ENCODE measurements around the gene AWAT1. TPM values are rescaled to one million over a fixed set of nuclear protein-coding genes. Genes with fewer than 3 reads are reported as not detected.
"Not testable (repeated sequence)": the region's sequence is repeated elsewhere in the genome, so short reads cannot be mapped to it uniquely, and the experiment has no call there.

The AWAT1 gene
- total and polyA plus RNA-seq, 7 experiments from 2014 or later, result not detected

- Histone ChIP-seq H3K27ac (ENCODE audit: low read depth, low read length) (no peak overlapping the region), H3K4me1 (ENCODE audit: control insufficient read depth in 2 of 2, insufficient read depth in 2 of 2, low read length in 2 of 2) (no peaks in the 10 kb centered on the region), H3K9me3 (ENCODE audit: control insufficient read depth in 2 of 3, low read length in 3 of 3) (no peaks in the 10 kb centered on the region), H3K4me3 (ENCODE audit: low read length) (no peak overlapping the region), H3K27me3 (ENCODE audit: control insufficient read depth in 2 of 2, insufficient read depth in 2 of 2, low read length in 2 of 2) (no peaks in the 10 kb centered on the region), H3K36me3 (ENCODE audit: control insufficient read depth in 2 of 3, insufficient read depth in 3 of 3, low read length in 3 of 3) (no peaks in the 10 kb centered on the region)
- DNase-seq, result no peak
- intact Hi-C loops (cut with micrococcal nuclease), result no loop called here
- no peaks in the 10 kb centered on the region for H3K4me1 Mint-ChIP-seq
- ChIA-PET CTCF (no interaction called here), POLR2A (no interaction called here)
- no peaks in the 10 kb centered on the region for H3K9me3 Mint-ChIP-seq
- no peaks in the 10 kb centered on the region for H3K27me3 Mint-ChIP-seq
- no peaks in the 10 kb centered on the region for H3K36me3 Mint-ChIP-seq
- H3K27ac Mint-ChIP-seq, result no peak overlapping the region
- ATAC-seq, result no peak
- H3K4me3 Mint-ChIP-seq, result no peak overlapping the region
These were observed 14.3 kb upstream of the AWAT1 start for GRCh38 chrX:70219938-70220764.

GRCh38 chrX:70226048-70226447, 8.4 kb upstream of the AWAT1 start:
- no peaks in the 10 kb centered on the region for H3K9me3 ChIP-seq (ENCODE audit: control insufficient read depth in 2 of 3, low read length in 3 of 3)
- no peak overlapping the region for H3K27ac ChIP-seq (ENCODE audit: low read depth, low read length)
- intact Hi-C loops (cut with micrococcal nuclease), result no loop called here
- no peak overlapping the region for H3K4me3 ChIP-seq (ENCODE audit: low read length)
- POLR2A ChIA-PET, result no interaction called here
- no peak overlapping the region for H3K4me3 Mint-ChIP-seq
- no peak overlapping the region for H3K27ac Mint-ChIP-seq
- DNase-seq (no peak), ATAC-seq (no peak)
- no peaks in the 10 kb centered on the region for H3K4me1 ChIP-seq (ENCODE audit: control insufficient read depth in 2 of 2, insufficient read depth in 2 of 2, low read length in 2 of 2)
- H3K27me3 Mint-ChIP-seq, result no peaks in the 10 kb centered on the region
- no peaks in the 10 kb centered on the region for H3K36me3 Mint-ChIP-seq
- no peaks in the 10 kb centered on the region for H3K27me3 ChIP-seq (ENCODE audit: control insufficient read depth in 2 of 2, insufficient read depth in 2 of 2, low read length in 2 of 2)
- CTCF ChIA-PET, result interaction anchor here (0.7 kb wide), 1 partner anchor 34 kb away, joined by 4 read pairs; no protein-coding TSS in a partner anchor
- no peaks in the 10 kb centered on the region for H3K4me1 Mint-ChIP-seq
- no peaks in the 10 kb centered on the region for H3K36me3 ChIP-seq (ENCODE audit: control insufficient read depth in 2 of 3, insufficient read depth in 3 of 3, low read length in 3 of 3)
- H3K9me3 Mint-ChIP-seq, result peaks cover 0 to 2% (median 0%) of the 10 kb centered on the region in 11 donors

- no peak overlapping the region for H3K27ac ChIP-seq (ENCODE audit: low read depth, low read length)
- no peaks in the 10 kb centered on the region for H3K27me3 ChIP-seq (ENCODE audit: control insufficient read depth in 2 of 2, insufficient read depth in 2 of 2, low read length in 2 of 2)
- H3K4me1 Mint-ChIP-seq, result no peaks in the 10 kb centered on the region
- no peak overlapping the region for H3K27ac Mint-ChIP-seq
- no peak overlapping the region for H3K4me3 Mint-ChIP-seq
- no peaks in the 10 kb centered on the region for H3K9me3 ChIP-seq (ENCODE audit: control insufficient read depth in 2 of 3, low read length in 3 of 3)
- POLR2A ChIA-PET, result no interaction called here
- intact Hi-C loops (cut with micrococcal nuclease), result no loop called here
- H3K36me3 Mint-ChIP-seq, result no peaks in the 10 kb centered on the region
- H3K4me3 ChIP-seq (ENCODE audit: low read length), result no peak overlapping the region
- H3K36me3 ChIP-seq (ENCODE audit: control insufficient read depth in 2 of 3, insufficient read depth in 3 of 3, low read length in 3 of 3), result no peaks in the 10 kb centered on the region
- no peaks in the 10 kb centered on the region for H3K27me3 Mint-ChIP-seq
- CTCF ChIA-PET, result no interaction called here
- peaks cover 0 to 2% (median 0%) of the 10 kb centered on the region in 11 donors for H3K9me3 Mint-ChIP-seq
- ATAC-seq (no peak), DNase-seq (no peak)
- no peaks in the 10 kb centered on the region for H3K4me1 ChIP-seq (ENCODE audit: control insufficient read depth in 2 of 2, insufficient read depth in 2 of 2, low read length in 2 of 2)
These were observed 7.8 kb upstream of the AWAT1 start for GRCh38 chrX:70226687-70227086.

- no peaks in the 10 kb centered on the region for H3K36me3 ChIP-seq (ENCODE audit: control insufficient read depth in 2 of 3, insufficient read depth in 3 of 3, low read length in 3 of 3)
- Mint-ChIP-seq H3K27ac (no peak overlapping the region), H3K9me3 (peaks cover 0 to 2% (median 0%) of the 10 kb centered on the region in 11 donors), H3K4me1 (peaks cover 0 to 5% (median 0%) of the 10 kb centered on the region in 7 donors), H3K27me3 (no peaks in the 10 kb centered on the region), H3K4me3 (no peak overlapping the region), H3K36me3 (no peaks in the 10 kb centered on the region)
- H3K9me3 ChIP-seq (ENCODE audit: control insufficient read depth in 2 of 3, low read length in 3 of 3), result no peaks in the 10 kb centered on the region
- H3K4me3 ChIP-seq (ENCODE audit: low read length), result no peak overlapping the region
- intact Hi-C loops (cut with micrococcal nuclease), result no loop called here
- DNase-seq, result no peak
- H3K4me1 ChIP-seq (ENCODE audit: control insufficient read depth in 2 of 2, insufficient read depth in 2 of 2, low read length in 2 of 2), result no peaks in the 10 kb centered on the region
- CTCF ChIA-PET, result no interaction called here
- no peak for ATAC-seq
- no peak overlapping the region for H3K27ac ChIP-seq (ENCODE audit: low read depth, low read length)
- POLR2A ChIA-PET, result no interaction called here
- H3K27me3 ChIP-seq (ENCODE audit: control insufficient read depth in 2 of 2, insufficient read depth in 2 of 2, low read length in 2 of 2), result no peaks in the 10 kb centered on the region
These were observed 2.8 kb upstream of the AWAT1 start for GRCh38 chrX:70231666-70232065.

GRCh38 chrX:70240751-70241150, 6.3 kb downstream of the AWAT1 start:
- ATAC-seq (no peak), DNase-seq (no peak)
- no peaks in the 10 kb centered on the region for H3K36me3 ChIP-seq (ENCODE audit: control insufficient read depth in 2 of 3, insufficient read depth in 3 of 3, low read length in 3 of 3)
- H3K27me3 Mint-ChIP-seq, result no peaks in the 10 kb centered on the region
- H3K4me1 ChIP-seq (ENCODE audit: control insufficient read depth in 2 of 2, insufficient read depth in 2 of 2, low read length in 2 of 2), result no peaks in the 10 kb centered on the region
- H3K4me1 Mint-ChIP-seq, result no peaks in the 10 kb centered on the region
- H3K27ac Mint-ChIP-seq, result no peak overlapping the region
- no peak overlapping the region for H3K27ac ChIP-seq (ENCODE audit: low read depth, low read length)
- intact Hi-C loops (cut with micrococcal nuclease), result no loop called here
- no peak overlapping the region for H3K4me3 ChIP-seq (ENCODE audit: low read length)
- ChIA-PET POLR2A (no interaction called here), CTCF (no interaction called here)
- no peaks in the 10 kb centered on the region for H3K9me3 Mint-ChIP-seq
- H3K27me3 ChIP-seq (ENCODE audit: control insufficient read depth in 2 of 2, insufficient read depth in 2 of 2, low read length in 2 of 2), result no peaks in the 10 kb centered on the region
- no peaks in the 10 kb centered on the region for H3K9me3 ChIP-seq (ENCODE audit: control insufficient read depth in 2 of 3, low read length in 3 of 3)
- no peak overlapping the region for H3K4me3 Mint-ChIP-seq
- H3K36me3 Mint-ChIP-seq, result peaks cover 0 to 2% (median 0%) of the 10 kb centered on the region in 5 donors

GRCh38 chrX:70241501-70241900, 7.0 kb downstream of the AWAT1 start:
- H3K9me3 Mint-ChIP-seq, result no peaks in the 10 kb centered on the region
- Histone ChIP-seq H3K27me3 (ENCODE audit: control insufficient read depth in 2 of 2, insufficient read depth in 2 of 2, low read length in 2 of 2) (no peaks in the 10 kb centered on the region), H3K9me3 (ENCODE audit: control insufficient read depth in 2 of 3, low read length in 3 of 3) (no peaks in the 10 kb centered on the region), H3K4me3 (ENCODE audit: low read length) (no peak overlapping the region), H3K36me3 (ENCODE audit: control insufficient read depth in 2 of 3, insufficient read depth in 3 of 3, low read length in 3 of 3) (no peaks in the 10 kb centered on the region), H3K4me1 (ENCODE audit: control insufficient read depth in 2 of 2, insufficient read depth in 2 of 2, low read length in 2 of 2) (no peaks in the 10 kb centered on the region), H3K27ac (ENCODE audit: low read depth, low read length) (no peak overlapping the region)
- ATAC-seq (no peak), DNase-seq (no peak)
- no peak overlapping the region for H3K27ac Mint-ChIP-seq
- ChIA-PET POLR2A (no interaction called here), CTCF (no interaction called here)
- no peak overlapping the region for H3K4me3 Mint-ChIP-seq
- H3K36me3 Mint-ChIP-seq, result peaks cover 0 to 2% (median 0%) of the 10 kb centered on the region in 5 donors
- intact Hi-C loops (cut with micrococcal nuclease), result no loop called here
- no peaks in the 10 kb centered on the region for H3K4me1 Mint-ChIP-seq
- no peaks in the 10 kb centered on the region for H3K27me3 Mint-ChIP-seq

- H3K27ac ChIP-seq (ENCODE audit: low read depth, low read length); H3K36me3 ChIP-seq (ENCODE audit: control insufficient read depth in 2 of 3, insufficient read depth in 3 of 3, low read length in 3 of 3); intact Hi-C loops (cut with micrococcal nuclease); DNase-seq; H3K4me3 ChIP-seq (ENCODE audit: low read length); H3K4me3 Mint-ChIP-seq; CTCF ChIA-PET; H3K27me3 Mint-ChIP-seq; H3K4me1 Mint-ChIP-seq; H3K9me3 ChIP-seq (ENCODE audit: control insufficient read depth in 2 of 3, low read length in 3 of 3); H3K27me3 ChIP-seq (ENCODE audit: control insufficient read depth in 2 of 2, insufficient read depth in 2 of 2, low read length in 2 of 2); ATAC-seq; H3K9me3 Mint-ChIP-seq; H3K36me3 Mint-ChIP-seq; H3K27ac Mint-ChIP-seq; H3K4me1 ChIP-seq (ENCODE audit: control insufficient read depth in 2 of 2, insufficient read depth in 2 of 2, low read length in 2 of 2); POLR2A ChIA-PET: not testable (repeated sequence)
These were observed 9.1 kb downstream of the AWAT1 start for GRCh38 chrX:70243601-70244000.
